GM08714 (cell line): ENCODE data around the gene NRROS.
"Not testable (repeated sequence)": the region's sequence is repeated elsewhere in the genome, so short reads cannot be mapped to it uniquely, and the experiment has no call there.

Experiments used
- H3K4me3 ChIP-seq: fragments of 200-500 bp; sonication (Bioruptor generic); 2 replicates; pipeline ENCODE4 v1.5.1; 2014; ENCODE audit warnings: mild to moderate bottlenecking, low read length, inconsistent platforms
- ZNF274 ChIP-seq: IDR thresholded peaks from 2 replicates; pipeline ENCODE4 v1.6.1; 2012; ENCODE audit warnings: mild to moderate bottlenecking, low read depth, low read length

NRROS gene

DNA sequence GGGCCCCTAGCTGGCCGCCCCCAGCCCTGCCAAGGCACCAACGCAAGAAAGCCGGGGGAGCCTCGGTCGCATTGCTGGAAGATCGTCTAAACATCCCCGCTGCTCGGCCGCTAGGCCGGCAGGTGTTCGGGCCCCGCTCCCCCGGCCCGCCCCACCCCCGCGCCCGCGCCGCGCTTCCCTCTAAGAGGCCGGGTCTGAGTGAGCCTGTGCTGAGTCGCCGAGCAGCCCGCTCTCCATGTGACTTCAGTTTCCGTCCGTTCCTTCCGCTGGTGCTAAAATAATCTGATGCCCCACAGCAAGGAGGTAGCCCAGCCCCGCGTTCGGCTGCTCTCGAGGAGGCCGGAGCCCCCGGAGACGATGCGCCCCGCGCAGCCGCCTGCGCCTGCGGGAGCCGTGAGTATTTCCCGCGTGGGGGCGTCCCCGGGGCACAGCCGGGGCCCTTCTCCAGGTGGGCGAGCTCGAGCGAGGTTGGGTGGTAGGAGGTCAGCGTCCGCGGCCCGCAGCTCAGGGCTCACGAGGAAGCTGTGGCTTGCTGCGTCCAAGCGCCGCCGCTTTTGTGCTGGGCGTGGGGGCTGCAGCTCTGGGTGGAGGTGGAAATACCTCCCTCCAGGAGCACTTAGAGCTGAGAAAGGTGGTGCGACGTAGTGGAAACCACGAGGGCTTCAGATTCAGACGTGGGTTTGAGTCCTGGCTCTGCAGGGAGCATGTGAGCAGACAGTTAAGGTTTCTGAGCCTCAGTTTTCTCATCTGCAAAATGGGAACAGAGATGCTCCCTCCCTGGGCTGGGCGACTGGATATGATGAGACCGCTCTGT lies at the start of gene NRROS:
Gene NRROS (plus strand): TSS at position 212 of the 814 bp plus-strand sequence. CDS start 14,846 bp downstream, outside the sequence.
- no peak for TF ChIP-seq ZNF274
- peak within 1 kb of the TSS; percentile 63; the same call in 1 of the 2 replicates for H3K4me3 ChIP-seq

DNA sequence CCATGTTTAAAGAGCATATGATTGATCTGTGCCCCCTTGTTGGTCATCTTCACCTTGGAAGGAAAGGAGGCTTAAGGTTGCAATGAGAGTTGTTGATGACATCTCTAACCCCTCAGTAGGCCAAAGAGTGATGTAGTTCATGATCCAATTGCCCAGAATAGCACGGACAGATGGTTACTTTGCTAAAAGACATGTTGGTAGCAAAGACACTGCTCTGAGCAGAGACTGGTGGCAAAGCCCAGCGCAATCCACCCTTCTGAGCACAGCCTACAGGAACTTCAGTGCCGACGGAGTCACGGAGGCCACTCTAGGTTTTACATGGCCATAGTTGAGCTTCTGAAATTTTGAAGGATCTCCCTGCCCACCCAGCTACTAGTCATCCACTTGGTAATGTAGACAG lies 49.2 kb upstream of the NRROS start:
- H3K4me3 ChIP-seq: no peak overlapping the region
- no peak for TF ChIP-seq ZNF274

DNA sequence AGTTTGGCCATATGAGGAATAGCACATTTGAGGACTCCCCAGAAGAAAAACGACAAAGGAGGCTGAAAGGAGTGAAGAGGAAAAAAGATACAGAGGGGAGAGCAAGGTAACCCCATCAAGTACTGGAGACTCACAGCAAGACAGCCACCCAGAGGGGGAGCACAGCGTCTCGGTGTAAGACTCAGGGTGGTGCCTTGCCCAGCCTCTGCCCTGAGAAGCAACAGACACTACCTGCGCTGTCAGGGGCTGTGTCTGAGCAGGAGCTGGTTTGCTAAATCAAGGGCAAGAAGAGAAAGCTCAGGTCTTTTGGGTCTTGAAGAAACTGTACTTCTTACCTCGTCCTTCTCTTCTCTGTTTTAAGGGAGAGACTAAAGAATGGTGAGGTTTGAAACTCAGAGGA lies 43.1 kb upstream of the NRROS start:
- no peak for TF ChIP-seq ZNF274
- no peak overlapping the region for H3K4me3 ChIP-seq

DNA sequence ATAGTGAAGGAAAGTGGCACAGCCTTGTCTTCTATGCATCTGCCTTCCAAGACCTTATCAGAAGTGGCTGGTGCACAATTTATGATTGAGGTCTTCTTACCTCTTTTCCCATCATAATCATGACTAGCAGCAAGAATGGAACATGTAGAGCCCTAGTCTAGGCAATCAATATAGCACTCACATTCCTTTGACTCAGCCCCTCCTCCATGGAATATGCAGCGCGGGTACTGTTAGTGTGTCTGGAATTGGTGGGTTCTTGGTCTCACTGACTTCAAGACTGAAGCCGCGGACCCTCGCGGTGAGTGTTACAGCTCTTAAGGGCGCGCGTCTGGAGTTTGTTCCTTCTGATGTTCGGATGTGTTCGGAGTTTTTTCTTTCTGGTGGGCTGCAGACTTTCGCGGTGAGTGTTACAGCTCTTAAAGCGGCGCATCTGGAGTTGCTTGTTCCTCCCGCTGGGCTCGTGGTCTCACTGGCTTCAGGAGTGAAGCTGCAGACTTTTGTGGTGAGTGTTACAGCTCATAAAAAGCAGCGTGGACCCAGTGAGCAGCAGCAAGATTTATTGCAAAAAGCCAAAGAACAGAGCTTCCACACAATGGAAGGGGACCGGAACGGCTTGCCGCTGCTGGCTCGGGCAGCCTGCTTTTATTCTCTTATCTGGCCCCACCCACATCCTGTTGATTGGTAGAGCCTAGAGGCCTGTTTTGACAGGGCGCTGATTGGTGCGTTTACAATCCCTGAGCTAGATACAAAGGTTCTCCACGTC lies 41.3 kb upstream of the NRROS start:
- H3K4me3 ChIP-seq: peak overlapping the region; percentile 2; the same call in 1 of the 2 replicates

DNA sequence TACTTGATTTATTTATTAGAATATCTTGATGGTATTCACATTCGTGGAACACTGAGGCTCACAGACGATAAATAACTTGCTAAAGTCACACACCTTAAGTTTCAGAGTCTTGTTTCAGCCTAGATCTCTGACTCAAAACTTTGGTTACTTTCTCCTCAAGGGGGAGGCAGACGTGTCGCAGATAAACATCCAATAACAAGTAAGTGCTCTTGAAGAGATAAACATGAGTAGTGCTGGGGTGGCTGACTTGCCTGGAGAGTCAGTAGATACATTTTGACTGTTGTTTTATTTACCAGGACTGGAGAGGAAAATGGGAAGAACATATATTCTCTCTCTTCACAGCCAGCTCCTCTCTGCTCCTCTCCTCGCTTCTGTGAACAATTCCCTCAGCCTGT lies 39.8 kb upstream of the NRROS start:
- no peak overlapping the region for H3K4me3 ChIP-seq
- TF ChIP-seq ZNF274: no peak

DNA sequence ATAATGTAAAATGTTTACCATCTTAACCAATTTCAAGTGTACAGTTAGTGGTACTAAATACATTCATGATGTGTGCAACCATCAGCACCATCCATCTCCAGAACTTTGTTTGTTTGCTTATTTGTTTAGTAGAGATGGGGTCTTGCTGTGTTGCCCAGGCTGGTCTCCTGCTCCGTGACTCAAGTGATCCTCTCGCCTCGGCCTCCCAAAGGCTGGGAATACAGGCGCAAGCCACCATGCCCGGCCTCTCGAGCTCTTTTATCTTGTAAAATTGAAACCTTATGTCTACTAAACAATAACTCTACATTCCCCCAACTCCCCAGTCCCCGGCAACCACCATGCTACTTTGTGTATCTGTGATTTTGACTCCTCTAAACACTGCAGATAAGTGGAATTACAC lies 39.1 kb upstream of the NRROS start:
- no peak for TF ChIP-seq ZNF274

DNA sequence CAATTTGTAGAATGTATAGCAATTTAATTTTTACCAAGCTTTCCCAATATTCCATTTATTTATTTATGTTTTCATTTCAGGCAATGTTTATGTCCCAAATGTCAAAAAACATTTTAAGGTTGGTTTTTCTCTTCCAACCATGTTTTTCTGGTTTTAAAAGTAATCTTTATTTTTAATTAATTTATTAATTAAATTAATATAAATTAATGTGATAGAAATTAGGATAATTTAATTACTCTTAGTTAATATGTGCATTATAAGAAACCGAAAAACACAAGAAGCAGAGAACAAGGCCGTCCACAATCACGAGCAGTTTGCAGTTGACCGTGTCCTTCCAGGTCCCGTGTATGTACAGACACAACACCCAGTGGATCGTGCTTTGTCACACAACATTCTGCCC lies 36.8 kb upstream of the NRROS start:
- no peak for TF ChIP-seq ZNF274

More for the DNA sequence above, 39.1 kb upstream of the NRROS start:
- no peak overlapping the region for H3K4me3 ChIP-seq

DNA sequence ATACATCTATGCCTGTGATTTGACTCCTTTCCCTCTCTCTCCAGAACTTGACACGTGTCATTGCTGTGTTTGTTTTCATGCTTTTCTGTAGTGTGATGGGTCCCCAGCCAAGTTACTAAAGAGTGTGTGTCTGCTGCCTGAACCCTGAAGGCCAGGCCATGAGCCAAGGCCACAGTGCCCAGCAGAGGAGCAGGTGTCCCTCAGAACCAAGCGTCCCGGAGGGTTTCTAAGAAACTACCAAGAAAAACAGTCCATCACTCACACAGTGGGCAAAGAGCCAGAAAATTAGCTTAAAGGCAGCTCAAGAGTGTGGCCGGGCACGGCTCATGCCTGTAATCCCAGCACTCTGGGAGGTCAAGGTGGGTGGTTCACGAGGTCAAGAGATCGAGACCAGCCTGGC lies 35.8 kb upstream of the NRROS start:
- TF ChIP-seq ZNF274: no peak
- H3K4me3 ChIP-seq: no peak overlapping the region

More for the DNA sequence above, 36.8 kb upstream of the NRROS start:
- no peak overlapping the region for H3K4me3 ChIP-seq

DNA sequence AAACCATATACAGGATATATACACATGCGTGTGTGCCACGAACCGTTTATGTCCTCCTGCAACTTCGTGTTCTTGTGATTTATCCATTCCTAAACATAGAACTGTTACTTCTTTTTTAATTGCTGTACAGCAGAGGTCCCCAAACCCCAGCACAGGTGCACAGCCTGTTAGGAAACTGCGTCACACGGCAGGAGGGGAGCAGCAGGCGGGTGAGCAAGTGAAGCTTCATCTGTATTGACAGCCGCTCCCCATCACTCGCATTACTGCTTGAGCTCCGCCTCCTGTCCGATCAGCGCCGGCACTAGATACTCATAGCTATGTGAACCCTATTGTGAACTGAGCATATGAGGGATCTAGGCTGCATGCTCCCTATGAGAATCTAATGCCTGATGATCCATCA lies 34.9 kb upstream of the NRROS start:
- no peak overlapping the region for H3K4me3 ChIP-seq

DNA sequence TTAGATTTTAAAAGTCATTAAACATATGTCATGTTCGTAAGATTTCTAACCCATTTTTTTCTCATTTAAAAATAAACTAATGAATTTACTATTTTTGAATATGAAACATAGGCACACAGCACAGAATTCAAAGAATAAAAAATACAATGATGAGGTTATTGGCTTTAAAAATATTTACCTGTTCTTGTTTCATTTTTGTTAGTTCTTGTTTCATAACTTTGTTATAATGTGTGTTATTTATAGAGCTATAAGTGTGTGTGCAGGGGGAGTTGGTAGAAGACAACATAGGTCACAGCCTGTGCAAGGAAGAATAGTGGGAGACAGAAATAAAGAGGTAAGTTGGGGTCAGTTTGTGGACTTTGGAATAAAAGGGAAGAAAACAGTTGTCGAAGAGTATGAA lies 30.8 kb upstream of the NRROS start:
- TF ChIP-seq ZNF274: no peak
- no peak overlapping the region for H3K4me3 ChIP-seq

More for the DNA sequence above, 34.9 kb upstream of the NRROS start:
- no peak for TF ChIP-seq ZNF274

DNA sequence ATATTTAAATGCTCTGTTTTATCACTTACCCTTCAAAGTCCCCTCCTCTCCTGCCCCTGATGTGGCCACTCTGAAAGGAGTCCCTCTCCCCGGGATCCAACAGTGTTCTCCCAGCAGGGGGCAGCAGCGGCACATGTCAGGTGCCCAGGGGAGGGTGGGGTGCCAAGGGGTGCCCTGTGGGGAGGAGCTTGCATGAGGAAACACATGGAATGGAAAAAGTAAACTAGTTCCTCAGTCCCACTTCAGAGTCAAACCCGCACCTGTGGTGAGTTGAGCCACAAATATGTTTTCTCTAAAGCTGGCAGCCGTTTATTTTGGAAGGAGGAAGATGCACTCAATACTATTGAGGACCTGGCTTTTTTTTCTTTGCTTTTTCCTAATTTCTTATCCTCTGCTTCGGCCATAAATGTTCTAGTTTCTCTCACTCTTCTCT lies 30.1 kb upstream of the NRROS start:
- TF ChIP-seq ZNF274: no peak
- no peak overlapping the region for H3K4me3 ChIP-seq

DNA sequence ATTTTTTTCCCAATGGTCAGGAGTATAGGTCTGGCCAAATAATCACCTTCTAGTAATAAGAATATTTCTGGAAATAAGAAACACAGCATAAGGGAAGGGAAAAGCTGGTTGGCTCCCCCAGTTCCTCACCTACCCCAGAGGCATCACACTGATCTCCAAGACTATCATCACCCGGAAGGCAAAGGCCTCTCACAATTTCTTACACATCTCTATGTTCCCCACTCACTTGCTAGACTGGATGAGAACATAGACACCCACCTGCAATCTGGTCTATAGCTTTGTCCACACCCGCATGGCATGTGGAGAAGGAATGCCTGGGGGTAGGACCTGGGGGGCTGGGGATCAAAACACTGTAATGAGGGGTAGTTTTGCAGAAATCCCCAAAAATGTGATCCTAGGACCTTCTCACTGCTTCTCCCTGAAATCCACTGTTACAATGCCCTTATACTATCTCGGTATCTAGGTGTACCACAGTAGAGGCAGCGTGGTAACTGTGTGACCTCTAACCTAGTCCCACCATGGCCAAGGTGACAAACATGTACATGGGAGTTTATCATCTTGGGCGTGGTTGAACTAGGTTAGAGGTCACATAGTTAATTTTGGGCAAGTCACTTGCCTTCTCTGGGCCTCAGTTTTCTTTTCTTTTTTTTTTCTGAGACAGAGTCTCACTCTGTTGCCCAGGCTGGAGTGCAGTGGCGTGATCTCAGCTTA lies 29.5 kb upstream of the NRROS start:
- no peak for TF ChIP-seq ZNF274
- H3K4me3 ChIP-seq: no peak overlapping the region

DNA sequence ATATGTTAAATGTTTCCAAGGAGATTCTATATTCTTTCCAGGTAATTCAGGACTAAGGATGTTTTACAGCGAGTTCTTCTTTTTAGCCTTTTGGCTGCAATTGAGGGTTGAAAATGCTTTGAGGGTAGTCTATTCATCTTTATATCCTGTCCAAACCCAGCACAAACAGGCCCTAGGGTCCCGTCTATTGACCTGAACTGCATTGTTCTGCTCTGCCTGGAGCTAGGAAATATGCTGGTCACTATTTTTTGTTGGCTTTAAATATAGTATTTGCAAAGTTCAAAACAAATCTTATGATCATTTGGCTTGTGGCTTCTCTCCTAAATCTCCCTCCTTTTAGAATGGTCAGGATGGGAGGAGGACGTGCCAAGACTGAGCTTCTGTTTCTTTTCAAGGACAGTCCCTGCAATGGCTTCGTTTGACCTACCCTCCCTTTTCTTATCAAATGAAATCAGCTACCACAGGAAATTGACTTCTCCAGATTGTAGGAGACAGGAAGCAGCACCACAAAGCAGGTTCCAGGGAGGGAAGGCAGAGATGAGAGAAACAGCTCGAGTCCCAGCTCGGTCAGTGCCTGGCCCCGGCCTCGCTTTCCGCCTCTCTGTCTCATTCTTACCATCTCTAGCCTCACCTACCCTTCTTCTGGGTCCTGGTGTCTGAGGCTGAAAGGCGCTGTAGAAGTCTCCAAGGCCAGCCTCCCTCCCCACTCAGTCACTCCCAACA lies 27.6 kb upstream of the NRROS start:
- no peak overlapping the region for H3K4me3 ChIP-seq
- no peak for TF ChIP-seq ZNF274

DNA sequence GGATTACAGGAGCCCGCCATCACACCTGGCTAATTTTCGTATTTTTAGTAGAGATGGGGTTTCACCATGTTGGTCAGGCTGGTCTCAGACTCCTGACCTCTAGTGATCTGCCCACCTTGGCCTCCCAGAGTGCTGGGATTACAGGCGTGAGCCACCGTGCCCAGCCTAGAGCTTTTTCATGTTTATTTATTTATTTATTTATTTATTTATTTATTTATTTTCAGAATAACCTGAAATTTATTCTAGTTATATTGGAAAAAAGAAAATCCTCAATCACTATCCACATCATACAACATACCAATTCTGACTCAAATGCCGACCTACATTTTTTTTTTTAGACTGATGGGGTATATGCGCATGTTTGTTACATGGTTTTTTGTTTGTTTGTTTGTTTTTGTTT lies 24.3 kb upstream of the NRROS start:
- H3K4me3 ChIP-seq: not testable (repeated sequence)
